Heart right ventricle (tissue), 16 donors: ENCODE results near the gene TMEM63A. TPM values are rescaled to one million over a fixed set of nuclear protein-coding genes. Genes with fewer than 3 reads are reported as not detected.
"Not testable (repeated sequence)": the region's sequence is repeated elsewhere in the genome, so short reads cannot be mapped to it uniquely, and the experiment has no call there.

Experiments used
- ATAC-seq, 8 donors: fragments of 200-7000 bp; cut with Tn5 transposase; one replicate each; pipeline ENCODE4 v1.9.1; 2020; ENCODE audit warnings: mild to moderate bottlenecking in 8 of 8, moderate library complexity in 8 of 8, moderate number of reproducible peaks in 1 of 8
- DNase-seq, 2 donors: peaks; one replicate each; pipeline ENCODE4 v3.0.0-alpha.2; 2020
- H3K27ac ChIP-seq, 10 donors: fragments of 200-600 bp; sonication (generic) in 2 of 10; one replicate each; pipeline versions ENCODE4 v1.5.0 to v1.8.0; 2020 to 2022; ENCODE audit warnings: mild to moderate bottlenecking in 3 of 10
- H3K27me3 ChIP-seq, 7 donors: fragments of 200-600 bp; one replicate each; pipeline ENCODE4 v1.8.0; 2021 to 2022; ENCODE audit warnings: mild to moderate bottlenecking in 2 of 7
- H3K36me3 ChIP-seq, 9 donors: fragments of 200-600 bp; sonication (generic) in 1 of 9; one replicate each; pipeline versions ENCODE4 v1.5.0 to v1.8.0; 2020 to 2022; ENCODE audit warnings: mild to moderate bottlenecking in 2 of 9
- H3K4me1 ChIP-seq, 9 donors: fragments of 200-600 bp; sonication (generic) in 1 of 9; one replicate each; pipeline versions ENCODE4 v1.5.0 to v1.8.0; 2020 to 2022; ENCODE audit warnings: mild to moderate bottlenecking in 4 of 9
- H3K4me3 ChIP-seq, 10 donors: fragments of 200-600 bp; sonication (generic) in 2 of 10; one replicate each; pipeline versions ENCODE4 v1.5.0 to v1.8.0; 2020 to 2022; ENCODE audit warnings: mild to moderate bottlenecking in 7 of 10, moderate library complexity in 2 of 10
- H3K9me3 ChIP-seq, 11 donors: fragments of 200-600 bp in 10 of 11; sonication (generic) in 2 of 11; one replicate each; pipeline versions ENCODE4 v1.5.0 to v1.8.0; 2013 to 2022; ENCODE audit warnings: mild to moderate bottlenecking in 2 of 11, control low read depth in 1 of 11, moderate library complexity in 1 of 11
- CTCF ChIP-seq, 9 donors: fragments of 200-600 bp; sonication (generic) in 2 of 9; IDR thresholded peaks; one replicate each; pipeline versions ENCODE4 v1.5.0 to v1.8.0; 2021 to 2022; ENCODE audit warnings: antibody characterized with exemption in 9 of 9, mild to moderate bottlenecking in 5 of 9, moderate library complexity in 1 of 9
- WGBS, 2 donors: extraction: QIAGEN DNeasy Blood & Tissue Kit; methylation state at CpG; one replicate each; pipeline ENCODE4 v1.1.7; 2013; ENCODE audit warnings: inconsistent platforms in 1 of 2; 5-methylcytosine and 5-hydroxymethylcytosine counted together
- intact Hi-C, 10 donors: fragments of 100-400 bp; cut with DNase I; formaldehyde crosslinking; loops; one replicate each; pipeline versions ENCODE4 v1.11.1 to v1.14.2; 2022
- polyA plus RNA-seq, 2 donors: library from polyadenylated mRNA; stranded (reverse); fragments of 200-250 nt; gene quantifications; one replicate each; pipeline ENCODE4 v1.2.3, GENCODE V29; 2013
- total RNA-seq, 10 donors: library from RNA; stranded (reverse); fragmentation: NEBNext Ultra II Directional in 3 of 10; extraction: Animal tissue kit (Norgen Biotek cat#: 25700) in 3 of 10; gene quantifications; one replicate each; pipeline versions ENCODE4 v1.2.1 to v1.2.4, GENCODE V29; 2021 to 2023
- donor health status: Arrhythmogenic right ventricular cardiomyopathy.
- donor health status: ischemic (EF 13 %, LVEDD 7.1; RV severe dilation, severe dysfunction).
- donor health status: healthy with polysubstance abuse.
- donor health status: DM: no; HTN: yes; CAD: no.
- donor health status: DM: no; HTN: no; CAD: no.
- donor health status: ischemic (EF 25% LVEDD 6.9; RV normal size, moderate dysfunction).
- donor health status: ischemic (EF 25% LVEDD 5.7; RV mildly dilated, moderate dysfunction).
- donor health status: healthy.
- donor health status: DM: yes; HTN: yes; CAD: no.
- donor health status: Ischemic cardiomyopathy.
- donor health status: ischemic (EF 35%, LVEDD 5.7; RV mildly dilated, moderate dysfunction).
- donor health status: nonischemic (EF 11% LVEDD 7.7; RV severe dilation, severe dysfunction).
- donor health status: DM: yes; HTN: yes; CAD: no.
- donor health status: PGD.
- donor health status: ischemic (EF 29% LVEDD 5.4; RV normal size, mild dysfunction).
- donor health status: nonischemic (EF 23%, LVEDD 6.1; RV moderate dilation, normal function).

The TMEM63A gene
- total and polyA plus RNA-seq, 12 donors: 10.4 to 69.1 (median 24.7) TPM

GRCh38 chr1:225811622-225812487, 70.3 kb downstream of the TMEM63A start:
- DNase-seq (no peak), ATAC-seq (no peak)
- Histone ChIP-seq H3K27ac (peak overlapping the region in 9 of 10 donors; percentile 80 to 97 (median 90)), H3K9me3 (no peaks in the 10 kb centered on the region), H3K4me3 (peak overlapping the region in 9 of 10 donors; percentile 71 to 95 (median 77)), H3K4me1 (peaks cover 29 to 70% (median 63%) of the 10 kb centered on the region in 9 donors), H3K27me3 (no peaks in the 10 kb centered on the region), H3K36me3 (no peaks in the 10 kb centered on the region)
- TF ChIP-seq CTCF (IDR thresholded peaks at IDR 0.05): peak in 7 of 9 donors; percentile 28 to 56 (median 39)
- WGBS, 2 donors: 59 to 76% methylated on average over 10 of the region's 10 CpGs
- intact Hi-C loops: loop anchor here in 7 of 10 donors (2.0 to 5.0 kb wide), 6 partner anchors 31 to 70 kb away; partner anchors contain the start of genes SRP9 (in 6 of the 7) and TMEM63A (in 2 of the 7)

GRCh38 chr1:225810579-225811538, 71.3 kb downstream of the TMEM63A start:
- H3K9me3 ChIP-seq, H3K27me3 ChIP-seq, H3K36me3 ChIP-seq: not testable (repeated sequence)
- ATAC-seq (peak in 5 of 8 donors; percentile 2 to 35 (median 16)), DNase-seq (peak; percentile 30 to 54)
- intact Hi-C loops: loop anchor here in 7 of 10 donors (2.0 to 5.0 kb wide), 6 partner anchors 32 to 71 kb away; partner anchors contain the start of genes SRP9 (in 6 of the 7) and TMEM63A (in 2 of the 7)
- Histone ChIP-seq H3K4me1 (peaks cover 20 to 60% (median 53%) of the 10 kb centered on the region in 9 donors), H3K4me3 (peak overlapping the region; percentile 33 to 95 (median 77)), H3K27ac (peak overlapping the region; percentile 75 to 97 (median 88))
- WGBS, 2 donors: 16% methylated on average over 29 of the region's 29 CpGs

- peak; percentile 91 to 93 for DNase-seq
- H3K4me1 ChIP-seq: peaks cover 16 to 52% (median 45%) of the 10 kb centered on the region in 9 donors
- H3K27me3 ChIP-seq: no peaks in the 10 kb centered on the region
- intact Hi-C loops: loop anchor here in 7 of 10 donors (2.0 to 5.0 kb wide), 6 partner anchors 33 to 72 kb away; partner anchors contain the start of genes SRP9 (in 6 of the 7) and TMEM63A (in 2 of the 7)
- peak within 1 kb of the TSS; percentile 33 to 95 (median 77) for H3K4me3 ChIP-seq
- peak; percentile 81 to 92 (median 88) for ATAC-seq
- WGBS, 2 donors: 0% methylated on average over 77 to 80 of the region's 80 CpGs
- peak within 1 kb of the TSS; percentile 75 to 97 (median 88) for H3K27ac ChIP-seq
- peak; percentile 16 to 58 (median 39) for TF ChIP-seq CTCF (IDR thresholded peaks at IDR 0.05)
- H3K36me3 ChIP-seq: no peaks in the 10 kb centered on the region
- H3K9me3 ChIP-seq: no peaks in the 10 kb centered on the region
These were observed 72.2 kb downstream of the TMEM63A start, which contains the start of gene EPHX1 for GRCh38 chr1:225809842-225810578. TSS of gene EPHX1 (plus strand) at chr1:225810124. CDS start at chr1:225828730, 18,606 bp downstream.

GRCh38 chr1:225808136-225808535, 74.0 kb downstream of the TMEM63A start:
- Histone ChIP-seq H3K27ac (no peak overlapping the region), H3K27me3 (no peaks in the 10 kb centered on the region), H3K4me1 (peaks cover 7 to 33% (median 27%) of the 10 kb centered on the region in 9 donors), H3K4me3 (no peak overlapping the region), H3K9me3 (no peaks in the 10 kb centered on the region), H3K36me3 (no peaks in the 10 kb centered on the region)
- no peak for TF ChIP-seq CTCF (IDR thresholded peaks at IDR 0.05)
- WGBS, 2 donors: 85 to 94% methylated on average over 5 of the region's 5 CpGs
- ATAC-seq: no peak
- intact Hi-C loops: no loop called here
- no peak for DNase-seq

GRCh38 chr1:225806736-225807135, 75.4 kb downstream of the TMEM63A start:
- H3K27ac ChIP-seq, intact Hi-C loops, ATAC-seq, H3K9me3 ChIP-seq, H3K4me3 ChIP-seq, DNase-seq, H3K36me3 ChIP-seq, H3K27me3 ChIP-seq: not testable (repeated sequence)
- peaks cover 0 to 19% (median 13%) of the 10 kb centered on the region in 9 donors for H3K4me1 ChIP-seq
- WGBS, 2 donors: 90 to 93% methylated on average over 3 of the region's 3 CpGs
